Lower leg skin (tissue), 4 donors: ENCODE measurements around the gene GCHFR. TPM values are rescaled to one million over a fixed set of nuclear protein-coding genes. Genes with fewer than 3 reads are reported as not detected.
A peak's percentile ranks its signal among the peaks of the same experiment; 100 is the strongest.

Source experiments
- DNase-seq, 2 donors: peaks; one replicate each; pipeline ENCODE4 v3.0.0-alpha.2; 2019; ENCODE audit warnings: low spot score in 2 of 2
- H3K4me3 ChIP-seq: fragments of 200-600 bp; sonication (generic); 2 replicates; pipeline ENCODE4 v1.5.1; 2017; ENCODE audit warnings: mild to moderate bottlenecking, low read depth; ENCODE audit not compliant: poor library complexity, severe bottlenecking
- CTCF ChIP-seq, 3 donors: fragments of 450-650 bp; IDR thresholded peaks; one replicate each; pipeline ENCODE4 v1.5.1; 2016; ENCODE audit warnings: antibody characterized with exemption in 3 of 3, mild to moderate bottlenecking in 3 of 3, moderate library complexity in 2 of 3
- POLR2A ChIP-seq, 2 donors: fragments of 450-650 bp; IDR thresholded peaks; one replicate each; pipeline ENCODE4 v1.6.1; 2016 to 2017; ENCODE audit warnings: antibody characterized with exemption in 2 of 2, mild to moderate bottlenecking in 1 of 2, moderate library complexity in 1 of 2
- WGBS, 2 donors: methylation state at CpG; one replicate each; pipeline ENCODE4 v1.1.5; 2018; 5-methylcytosine and 5-hydroxymethylcytosine counted together
- intact Hi-C: fragments of 100-400 bp; cut with DNase I; formaldehyde crosslinking; loops from one replicate; pipeline ENCODE4 v1.15.0; 2023; ENCODE audit warnings: low total_unique reads
- total RNA-seq, 4 donors: library from RNA; depleted of rRNA; stranded (reverse); fragments of >200 nt; gene quantifications; one replicate each; pipeline ENCODE4 v1.1.0, GENCODE V29; 2016

GCHFR gene
- total RNA-seq, 4 donors from 2014 or later, result 59.8 to 97.7 (median 88.6) TPM

GRCh38 chr15:40769274-40770146 lies 5.6 kb downstream of the GCHFR start, which contains the start of gene C15orf62:
TSS of gene C15orf62 (plus strand) at chr15:40769980. CDS start at chr15:40770496, 516 bp downstream.
- H3K4me3 ChIP-seq, result no peak within 1 kb of the TSS
- 28 to 37% methylated on average over 28 of the region's 28 CpGs for WGBS, 2 donors
- TF ChIP-seq POLR2A (IDR thresholded peaks at IDR 0.05), result no peak
- TF ChIP-seq CTCF (IDR thresholded peaks at IDR 0.05), result no peak
- DNase-seq, result peak; percentile 72 to 92
- intact Hi-C loops, result no loop called here

- no peak overlapping the region for H3K4me3 ChIP-seq
- no peak for DNase-seq
- TF ChIP-seq POLR2A (IDR thresholded peaks at IDR 0.05), result no peak
- no peak for TF ChIP-seq CTCF (IDR thresholded peaks at IDR 0.05)
- 35 to 63% methylated on average over 7 to 15 of the region's 17 CpGs for WGBS, 2 donors
- intact Hi-C loops, result no loop called here
Measured at GRCh38 chr15:40770147-40770721, 6.4 kb downstream of the GCHFR start.

GRCh38 chr15:40771242-40771641 lies 7.4 kb downstream of the GCHFR start:
- WGBS, 2 donors, result 82 to 94% methylated on average over 5 of the region's 5 CpGs
- no peak for TF ChIP-seq POLR2A (IDR thresholded peaks at IDR 0.05)
- TF ChIP-seq CTCF (IDR thresholded peaks at IDR 0.05), result no peak
- H3K4me3 ChIP-seq, result no peak overlapping the region
- intact Hi-C loops, result no loop called here
- DNase-seq, result no peak

GRCh38 chr15:40772014-40772413 lies 8.1 kb downstream of the GCHFR start:
- DNase-seq, result no peak
- 63 to 70% methylated on average over 8 to 13 of the region's 13 CpGs for WGBS, 2 donors
- no peak overlapping the region for H3K4me3 ChIP-seq
- TF ChIP-seq POLR2A (IDR thresholded peaks at IDR 0.05), result no peak
- TF ChIP-seq CTCF (IDR thresholded peaks at IDR 0.05), result no peak
- intact Hi-C loops, result no loop called here

- no peak for DNase-seq
- intact Hi-C loops, result no loop called here
- 88 to 89% methylated on average over 8 of the region's 8 CpGs for WGBS, 2 donors
- no peak for TF ChIP-seq CTCF (IDR thresholded peaks at IDR 0.05)
- no peak for TF ChIP-seq POLR2A (IDR thresholded peaks at IDR 0.05)
- H3K4me3 ChIP-seq, result no peak overlapping the region
Measured at GRCh38 chr15:40773496-40773895, 9.6 kb downstream of the GCHFR start.
